Type B pancreatic cell (in vitro differentiated cells): ENCODE measurements around the gene LARP1. TPM values are rescaled to one million over a fixed set of nuclear protein-coding genes. Genes with fewer than 3 reads are reported as not detected.
"Not testable (repeated sequence)": the region's sequence is repeated elsewhere in the genome, so short reads cannot be mapped to it uniquely, and the experiment has no call there.

Source experiments
- DNase-seq: peaks from one replicate; pipeline ENCODE4 v3.0.0; 2021; ENCODE audit warnings: mixed read lengths; ENCODE audit not compliant: unreplicated experiment; ENCODE audit errors: extremely low spot score
- H3K27ac Mint-ChIP-seq: 2 replicates; pipeline ENCODE4 v1.8.0; 2021; ENCODE audit warnings: mild to moderate bottlenecking, mixed read lengths
- H3K27me3 Mint-ChIP-seq: 2 replicates; pipeline ENCODE4 v1.8.0; 2021; ENCODE audit warnings: mixed read lengths
- H3K36me3 Mint-ChIP-seq: 2 replicates; pipeline ENCODE4 v1.8.0; 2021; ENCODE audit warnings: mixed read lengths
- H3K4me1 Mint-ChIP-seq: one replicate; pipeline ENCODE4 v1.8.0; 2021; ENCODE audit warnings: mixed read lengths; ENCODE audit not compliant: unreplicated experiment
- H3K4me3 Mint-ChIP-seq: 2 replicates; pipeline ENCODE4 v1.8.0; 2021; ENCODE audit warnings: mild to moderate bottlenecking, mixed read lengths
- H3K9me3 Mint-ChIP-seq: 2 replicates; pipeline ENCODE4 v1.8.0; 2021; ENCODE audit warnings: mixed read lengths
- CTCF ChIP-seq: fragments of 200-600 bp; sonication (generic); conservative IDR thresholded peaks from 2 replicates; pipeline ENCODE4 v1.5.0; 2021; ENCODE audit warnings: antibody characterized with exemption, mild to moderate bottlenecking
- total RNA-seq: library from RNA; stranded (reverse); gene quantifications from 2 replicates; pipeline ENCODE4 v1.2.1, GENCODE V29; 2021; ENCODE audit warnings: low replicate concordance

Gene LARP1
- total RNA-seq, 1 donor from 2014 or later, result 220 TPM

- Mint-ChIP-seq H3K27me3 (no peaks in the 10 kb centered on the region), H3K4me1 (peaks cover 15% of the 10 kb centered on the region), H3K27ac (no peak overlapping the region), H3K9me3 (no peaks in the 10 kb centered on the region), H3K36me3 (no peaks in the 10 kb centered on the region), H3K4me3 (no peak overlapping the region)
- DNase-seq, result no peak
- no peak for TF ChIP-seq CTCF
Observed at GRCh38 chr5:154740483-154740882, 14.7 kb upstream of the LARP1 start.

GRCh38 chr5:154740957-154741356 is 14.2 kb upstream of the LARP1 start:
- H3K9me3 Mint-ChIP-seq, result no peaks in the 10 kb centered on the region
- TF ChIP-seq CTCF, result no peak
- peaks cover 15% of the 10 kb centered on the region for H3K4me1 Mint-ChIP-seq
- no peaks in the 10 kb centered on the region for H3K27me3 Mint-ChIP-seq
- H3K4me3 Mint-ChIP-seq, result no peak overlapping the region
- H3K27ac Mint-ChIP-seq, result no peak overlapping the region
- DNase-seq, result no peak
- H3K36me3 Mint-ChIP-seq, result no peaks in the 10 kb centered on the region

- no peak overlapping the region for H3K4me3 Mint-ChIP-seq
- peaks cover 15% of the 10 kb centered on the region for H3K4me1 Mint-ChIP-seq
- H3K9me3 Mint-ChIP-seq, result no peaks in the 10 kb centered on the region
- no peaks in the 10 kb centered on the region for H3K27me3 Mint-ChIP-seq
- no peaks in the 10 kb centered on the region for H3K36me3 Mint-ChIP-seq
- no peak for TF ChIP-seq CTCF
- no peak for DNase-seq
- H3K27ac Mint-ChIP-seq, result no peak overlapping the region
Observed at GRCh38 chr5:154741415-154741814, 13.8 kb upstream of the LARP1 start.

- no peak for DNase-seq
- H3K4me1 Mint-ChIP-seq, result peaks cover 17% of the 10 kb centered on the region
- no peak for TF ChIP-seq CTCF
- H3K4me3 Mint-ChIP-seq, result no peak overlapping the region
- peak overlapping the region; percentile 55 for H3K27ac Mint-ChIP-seq
- no peaks in the 10 kb centered on the region for H3K27me3 Mint-ChIP-seq
- no peaks in the 10 kb centered on the region for H3K9me3 Mint-ChIP-seq
- H3K36me3 Mint-ChIP-seq, result no peaks in the 10 kb centered on the region
Observed at GRCh38 chr5:154743812-154744211, 11.4 kb upstream of the LARP1 start.

- no peaks in the 10 kb centered on the region for H3K36me3 Mint-ChIP-seq
- H3K27me3 Mint-ChIP-seq, result no peaks in the 10 kb centered on the region
- H3K27ac Mint-ChIP-seq, result no peak overlapping the region
- H3K9me3 Mint-ChIP-seq, result no peaks in the 10 kb centered on the region
- peaks cover 29% of the 10 kb centered on the region for H3K4me1 Mint-ChIP-seq
- no peak for TF ChIP-seq CTCF
- H3K4me3 Mint-ChIP-seq, result no peak overlapping the region
- no peak for DNase-seq
Observed at GRCh38 chr5:154745349-154745748, 9.8 kb upstream of the LARP1 start.

- Mint-ChIP-seq H3K4me1 (peaks cover 28% of the 10 kb centered on the region), H3K9me3 (no peaks in the 10 kb centered on the region), H3K27me3 (no peaks in the 10 kb centered on the region), H3K4me3 (no peak overlapping the region), H3K36me3 (no peaks in the 10 kb centered on the region), H3K27ac (no peak overlapping the region)
- TF ChIP-seq CTCF, result no peak
- DNase-seq, result no peak
Observed at GRCh38 chr5:154749491-154749890, 5.7 kb upstream of the LARP1 start.

- H3K9me3 Mint-ChIP-seq, H3K4me3 Mint-ChIP-seq, H3K27me3 Mint-ChIP-seq, DNase-seq, H3K36me3 Mint-ChIP-seq, H3K27ac Mint-ChIP-seq: not testable (repeated sequence)
- H3K4me1 Mint-ChIP-seq, result peaks cover 28% of the 10 kb centered on the region
Observed at GRCh38 chr5:154750641-154751040, 4.5 kb upstream of the LARP1 start.
